OCI-M1 (cell line): Measurements from ENCODE around the gene MAP3K6.
"Not testable (repeated sequence)": the region's sequence is repeated elsewhere in the genome, so short reads cannot be mapped to it uniquely, and the experiment has no call there.

ENCODE experiments used
- DNase-seq: peaks from one replicate; lab custom pipeline; 2025; lab: John Stamatoyannopoulos, UW

Gene MAP3K6

GRCh38 chr1:27366411-27367159 is at the start of gene MAP3K6:
Gene MAP3K6 (minus strand): TSS chr1:27366961. CDS start chr1:27366597, 364 bp downstream.
- DNase-seq: peak; percentile 81

DNA sequence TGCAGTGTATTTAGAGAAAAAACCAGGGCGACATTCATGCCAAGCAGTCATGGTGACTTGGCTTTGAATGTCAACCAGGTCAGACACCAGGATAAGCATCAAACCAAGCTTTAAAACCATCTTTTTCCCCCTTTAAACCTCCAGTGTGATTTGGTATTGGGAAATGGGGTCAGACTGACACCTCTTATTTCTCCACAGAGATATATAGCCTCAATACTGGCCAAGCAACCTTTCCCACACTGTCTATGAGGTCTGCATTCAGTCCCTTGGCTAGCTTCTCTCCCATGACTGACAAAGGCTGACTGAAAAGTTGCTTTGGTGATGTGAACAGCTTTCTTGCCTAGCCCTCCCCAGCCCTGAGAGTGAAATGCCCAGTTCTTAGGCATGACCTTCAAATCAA is 47.3 kb upstream of the MAP3K6 start:
- DNase-seq: no peak

DNA sequence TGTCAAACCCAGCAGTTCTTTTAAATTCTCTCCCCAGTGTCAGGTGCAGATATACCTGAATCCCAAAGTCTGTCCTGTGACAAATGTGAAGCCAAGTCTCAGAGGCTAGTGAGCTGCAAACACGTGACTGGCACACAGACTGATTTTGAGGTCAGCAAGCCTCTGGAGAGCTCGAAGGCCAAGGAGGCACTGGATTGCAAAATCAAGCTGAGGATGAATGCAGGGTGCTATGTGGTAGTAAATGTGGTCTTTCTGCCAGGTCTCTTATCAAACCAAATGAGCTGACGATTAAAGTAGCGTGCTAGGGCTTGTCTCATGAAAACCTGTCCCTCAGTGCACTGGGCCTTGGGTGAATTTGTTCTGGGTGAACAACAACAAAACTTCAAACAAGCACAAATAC is 46.2 kb upstream of the MAP3K6 start:
- DNase-seq: no peak

DNA sequence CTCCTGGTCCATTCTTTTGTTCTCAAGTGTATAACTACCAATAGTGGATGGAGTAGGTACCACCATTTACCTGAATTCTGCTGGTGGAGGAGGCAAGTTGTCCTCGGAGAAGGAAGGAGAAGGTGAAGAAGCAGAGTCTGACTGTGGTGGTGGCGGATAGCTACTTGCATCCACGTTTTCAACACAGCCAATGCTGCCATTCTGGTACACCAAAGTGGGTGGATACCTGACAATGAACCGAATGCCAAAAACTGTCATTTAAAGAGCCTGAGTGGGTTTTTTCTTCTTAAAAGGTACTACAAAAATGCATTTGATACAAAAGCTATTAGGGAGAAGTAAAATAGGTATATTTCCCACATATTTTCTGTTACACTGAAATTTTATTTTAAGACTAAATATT is 45.7 kb upstream of the MAP3K6 start:
- no peak for DNase-seq

DNA sequence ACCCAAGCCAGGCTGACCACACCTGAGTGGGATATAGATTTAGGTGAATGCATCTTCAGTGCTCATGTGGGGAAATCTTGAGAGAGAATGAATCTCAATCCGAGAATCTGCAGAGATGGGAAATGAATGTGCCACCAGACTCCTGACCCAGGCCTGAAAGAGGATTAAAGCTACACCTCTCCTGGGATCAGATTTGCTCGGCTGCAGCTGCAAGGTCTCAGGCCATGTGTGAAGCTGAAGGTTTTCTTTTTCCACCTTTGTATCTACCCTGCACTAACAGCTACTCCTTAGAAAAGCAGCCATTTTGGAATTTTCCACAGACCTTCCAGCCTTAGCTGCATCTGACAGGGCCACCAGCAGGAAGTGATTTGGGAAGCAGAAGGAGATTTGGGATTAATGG is 43.9 kb upstream of the MAP3K6 start:
- DNase-seq: no peak

DNA sequence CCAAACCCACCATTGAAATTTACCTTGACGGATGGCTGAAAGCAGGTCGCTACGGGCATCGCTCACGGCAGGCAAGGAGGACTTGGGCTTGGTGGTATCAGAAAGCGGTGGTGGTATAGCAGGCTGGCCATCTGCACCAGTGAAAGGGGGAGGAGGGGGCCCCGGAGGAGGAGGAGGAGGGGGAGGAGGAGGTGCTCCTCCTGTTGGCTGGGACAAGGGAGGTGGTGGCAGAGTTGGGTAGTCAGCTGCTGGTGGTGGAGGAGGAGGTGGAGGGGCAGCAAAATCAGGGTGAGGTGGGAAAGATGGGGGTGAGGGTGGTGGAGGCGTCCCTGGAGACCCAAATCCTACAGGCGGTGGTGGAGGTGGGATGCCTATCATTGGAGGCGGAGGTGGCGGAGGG is 42.9 kb upstream of the MAP3K6 start:
- no peak for DNase-seq

DNA sequence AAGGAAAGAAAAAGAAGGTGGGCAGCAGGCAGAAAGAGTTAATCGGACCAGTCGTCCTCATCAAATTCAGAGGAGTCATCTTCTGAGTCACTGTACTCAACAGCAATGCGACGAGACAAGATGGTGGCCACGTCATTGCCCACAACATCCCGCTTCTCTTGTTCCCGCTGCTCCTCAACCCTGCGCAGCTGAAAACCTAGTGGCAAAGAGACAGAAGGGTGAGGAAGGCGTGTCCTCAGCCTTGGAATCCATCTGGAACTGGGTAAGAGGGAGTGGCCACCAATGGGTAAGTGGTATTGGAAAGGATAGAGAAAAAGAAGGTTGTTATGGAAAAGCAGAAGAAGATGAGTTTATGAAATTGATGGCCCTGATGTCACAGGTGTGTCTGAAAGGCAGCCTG is 41.4 kb upstream of the MAP3K6 start:
- no peak for DNase-seq

DNA sequence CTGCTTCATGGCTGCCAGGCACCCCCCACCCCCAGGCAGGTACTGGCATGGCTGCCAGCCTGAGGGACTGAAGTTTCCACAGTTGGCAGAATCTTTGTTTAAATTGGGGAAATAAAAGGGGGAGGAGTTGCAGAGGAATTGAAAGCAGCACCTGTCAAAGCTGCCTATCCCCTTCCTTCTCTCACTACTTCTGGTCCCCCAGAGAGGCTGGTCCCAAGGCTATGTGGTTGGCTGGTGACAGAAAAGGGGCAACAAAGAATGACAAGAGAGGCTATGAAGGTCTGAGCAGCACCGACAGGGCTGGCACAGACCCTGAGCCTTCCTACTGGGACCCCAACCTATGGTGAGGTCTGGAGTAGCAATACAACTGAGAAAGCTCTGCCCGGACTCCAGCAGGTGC is 40.0 kb upstream of the MAP3K6 start:
- DNase-seq: not testable (repeated sequence)

GRCh38 chr1:27406362-27406680 is 39.6 kb upstream of the MAP3K6 start:
- DNase-seq: no peak

- not testable (repeated sequence) for DNase-seq
Observed at GRCh38 chr1:27405598-27406361, 39.0 kb upstream of the MAP3K6 start.

GRCh38 chr1:27405074-27405473 is 38.3 kb upstream of the MAP3K6 start:
- no peak for DNase-seq

DNA sequence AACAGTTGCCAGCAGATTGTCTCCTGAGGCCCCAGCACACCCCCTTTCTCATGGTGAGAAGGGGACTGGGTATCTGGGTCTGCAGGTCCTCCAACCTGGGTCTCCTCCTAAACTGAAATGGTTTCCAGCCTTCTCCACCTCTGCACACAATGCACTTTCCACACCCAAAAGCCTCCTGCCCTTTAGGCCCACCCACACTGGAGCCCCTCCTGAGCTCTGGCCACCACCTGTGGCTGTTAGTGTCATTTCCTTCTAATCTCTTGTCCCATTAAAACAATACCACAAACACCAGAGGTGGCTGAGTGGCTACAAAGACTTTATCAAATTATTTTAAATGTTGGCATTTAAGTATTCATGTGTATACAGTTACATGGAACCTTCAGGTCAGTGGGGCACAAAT is 37.2 kb upstream of the MAP3K6 start:
- DNase-seq: no peak

DNA sequence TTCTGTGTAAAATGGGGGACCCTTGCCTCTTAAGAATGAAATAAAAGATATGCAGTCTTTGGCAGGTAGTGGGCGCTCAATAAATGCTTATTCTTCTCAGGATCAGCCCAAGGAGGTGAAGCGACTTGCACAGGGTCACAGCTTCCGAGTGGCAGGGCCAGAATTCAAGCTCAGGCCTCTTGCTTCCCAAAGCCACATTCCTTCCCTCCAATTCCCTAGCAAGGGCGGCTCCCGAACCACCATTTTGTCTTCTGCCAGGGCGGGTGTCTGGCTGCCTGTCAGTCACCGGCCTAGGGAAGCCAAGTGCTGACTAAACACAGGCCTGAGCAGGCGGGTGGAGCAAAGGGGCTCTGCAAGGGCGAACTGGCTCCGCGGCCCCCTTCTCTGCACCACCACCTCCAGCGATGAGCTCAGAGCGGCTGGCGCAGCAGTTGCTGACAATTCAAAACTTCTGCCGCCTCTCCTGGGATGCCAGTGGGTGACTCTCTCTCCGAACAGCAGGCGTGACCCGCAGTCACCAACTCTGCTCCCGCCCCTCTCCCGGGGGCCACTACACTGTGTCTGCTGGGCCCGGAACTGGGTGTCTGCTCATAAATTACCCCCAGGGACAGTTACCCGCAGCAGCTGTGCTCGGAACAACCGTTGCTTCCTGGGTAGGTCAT is 36.4 kb upstream of the MAP3K6 start:
- peak; percentile 16 for DNase-seq

DNA sequence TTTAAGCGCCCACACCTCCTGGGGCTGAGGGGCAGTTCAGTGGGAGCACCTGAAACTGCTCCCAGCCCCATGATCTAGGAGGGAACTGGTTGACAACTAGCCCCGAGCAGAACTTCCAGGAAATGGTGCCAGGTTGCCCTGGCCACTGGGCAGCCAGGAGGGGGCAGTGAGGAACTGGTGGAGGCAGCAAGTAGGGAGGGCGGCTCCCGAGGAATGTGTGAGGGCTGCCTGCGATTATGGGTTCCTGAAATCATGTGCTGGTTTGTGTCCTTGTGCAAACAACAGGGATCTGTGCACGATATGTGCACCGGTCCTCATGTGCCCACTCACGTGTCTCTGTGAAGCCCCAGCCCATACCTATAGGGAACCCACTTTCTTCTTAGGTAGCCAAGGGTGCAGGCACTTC is 35.6 kb upstream of the MAP3K6 start:
- DNase-seq: peak; percentile 22

DNA sequence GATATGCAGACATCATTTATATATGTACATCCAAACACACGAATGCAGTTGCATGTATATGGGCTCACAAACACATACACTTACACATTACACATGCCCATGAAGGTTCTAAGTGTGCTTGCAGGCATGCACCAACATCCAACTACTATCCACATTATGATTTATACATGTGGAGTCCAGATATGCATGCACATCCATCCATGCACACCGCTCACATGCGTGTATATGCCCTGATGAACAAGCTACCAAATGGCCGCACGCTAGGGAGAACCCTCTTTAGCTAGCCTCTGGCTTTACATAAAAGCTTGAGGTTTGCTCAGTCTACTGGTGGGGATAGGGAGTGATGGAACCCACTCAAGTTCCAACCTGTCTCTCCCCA is 34.2 kb upstream of the MAP3K6 start:
- DNase-seq: no peak

- DNase-seq: no peak
Observed at GRCh38 chr1:27400082-27400962, 33.6 kb upstream of the MAP3K6 start.

DNA sequence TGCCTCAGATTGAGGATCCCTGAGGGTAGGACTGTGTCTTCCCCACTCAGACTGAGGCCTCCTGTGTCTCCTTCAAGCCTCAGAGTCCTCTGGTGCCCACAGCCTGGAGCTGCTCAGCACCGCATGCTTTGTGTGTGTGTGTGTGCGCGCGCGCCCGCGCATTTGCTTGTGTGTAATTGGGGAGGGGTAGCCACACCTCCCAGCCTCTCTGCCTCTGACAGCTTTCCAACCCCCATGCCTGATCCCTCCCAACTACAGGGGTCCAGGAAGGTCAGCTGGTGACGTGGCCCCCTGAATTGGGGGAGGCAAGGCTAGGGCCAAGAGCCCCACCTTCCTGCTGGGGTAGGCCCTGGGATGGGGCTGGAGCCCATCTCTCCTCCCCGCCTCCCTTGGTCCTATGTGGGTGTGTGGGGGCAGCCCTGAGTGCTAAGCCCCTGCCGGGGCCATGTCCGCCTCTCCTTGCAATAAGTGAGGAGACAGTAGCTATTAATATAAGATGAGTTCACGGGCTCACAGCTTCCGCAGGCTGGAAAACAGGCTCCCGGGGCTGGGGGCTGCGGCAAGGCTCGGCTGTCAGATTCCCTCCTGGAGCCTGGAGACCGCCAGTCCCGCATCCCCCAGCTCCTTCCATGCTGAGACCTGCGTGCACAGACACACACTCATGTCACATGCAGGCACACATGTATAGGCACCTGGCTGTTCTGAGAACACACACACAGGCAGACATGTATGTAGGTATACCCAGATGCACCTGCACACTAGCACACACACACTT is 32.7 kb upstream of the MAP3K6 start:
- DNase-seq: no peak

- DNase-seq: no peak
Observed at GRCh38 chr1:27398405-27399149, 31.8 kb upstream of the MAP3K6 start.

DNA sequence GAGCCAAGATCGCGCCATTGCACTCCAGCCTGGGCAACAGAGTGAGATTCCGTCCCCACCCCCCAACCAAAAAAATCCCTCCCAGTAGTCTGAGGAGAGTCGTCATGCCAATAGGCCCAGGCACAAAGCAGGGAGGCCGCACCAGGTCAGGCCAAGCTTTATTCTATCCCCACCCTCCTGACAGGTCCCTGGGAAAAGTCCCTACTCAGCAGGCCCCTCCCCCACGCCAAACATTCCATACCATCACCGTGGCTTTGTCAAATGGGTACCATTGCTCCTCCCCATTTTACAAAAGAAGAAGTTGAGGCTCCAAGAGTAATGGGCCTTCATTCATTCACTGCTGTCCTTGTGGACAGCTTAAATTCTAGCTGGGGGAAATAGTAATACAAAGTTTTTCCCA is 31.0 kb upstream of the MAP3K6 start:
- no peak for DNase-seq

DNA sequence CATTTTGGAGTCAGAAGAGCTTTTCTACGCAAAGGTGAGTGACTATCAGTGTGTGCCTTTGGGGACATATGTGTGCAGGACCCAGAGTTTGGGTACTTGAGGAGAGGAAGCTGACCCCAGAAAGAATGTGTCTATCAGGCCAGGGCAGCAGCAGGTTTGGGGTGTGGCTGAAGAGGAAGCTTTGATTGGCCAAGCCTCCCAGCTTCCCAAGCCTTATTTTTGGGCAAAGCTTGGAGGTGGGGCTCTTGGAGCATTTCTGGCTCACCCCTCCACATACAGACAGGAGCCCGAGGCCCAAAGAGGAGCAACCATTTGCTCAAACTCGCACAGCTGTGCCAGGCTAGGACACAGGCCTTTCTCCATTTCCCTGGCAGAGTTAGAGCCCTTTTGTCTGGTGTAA is 30.3 kb upstream of the MAP3K6 start:
- no peak for DNase-seq
